ENCODE results near the gene CCL15.
"Not testable (repeated sequence)": the region's sequence is repeated elsewhere in the genome, so short reads cannot be mapped to it uniquely, and the experiment has no call there.

CCL15 gene, protein sequence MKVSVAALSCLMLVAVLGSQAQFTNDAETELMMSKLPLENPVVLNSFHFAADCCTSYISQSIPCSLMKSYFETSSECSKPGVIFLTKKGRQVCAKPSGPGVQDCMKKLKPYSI

DNA sequence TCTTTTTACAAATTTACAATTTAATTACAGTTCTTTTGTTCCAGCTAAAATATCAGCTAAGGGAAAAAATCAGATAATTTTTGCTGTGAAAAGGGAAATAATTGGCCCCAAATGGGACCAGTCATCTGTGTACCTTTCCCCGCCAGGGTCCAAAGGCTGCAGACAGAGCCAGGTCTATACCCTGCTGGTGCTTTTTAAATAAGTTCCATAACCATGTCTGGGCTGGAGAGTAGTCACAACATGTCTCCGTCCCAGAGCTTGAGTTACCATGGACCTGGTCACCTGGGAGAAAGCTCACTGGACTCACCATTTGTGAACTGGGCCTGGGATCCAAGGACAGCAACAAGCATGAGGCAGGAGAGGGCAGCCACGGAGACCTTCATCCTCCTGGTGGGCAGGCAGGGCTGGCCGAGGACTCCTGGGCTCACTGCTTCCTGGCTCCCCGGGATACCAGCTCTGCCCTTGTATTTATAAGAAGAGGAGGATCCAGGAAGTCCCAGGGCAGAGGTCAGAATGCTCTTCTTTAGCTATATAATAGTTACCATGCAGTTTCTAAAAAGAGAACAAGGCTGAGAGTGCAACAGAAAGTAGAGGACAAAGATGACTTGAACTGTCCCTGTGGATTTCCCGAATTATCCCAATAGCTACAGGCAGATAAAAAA is at the start of gene CCL15:
Gene CCL15 (minus strand): TSS at position 444 of the 662 bp plus-strand sequence. CDS start 61 bp downstream, at position 383.
- DNase-seq: no peak

DNA sequence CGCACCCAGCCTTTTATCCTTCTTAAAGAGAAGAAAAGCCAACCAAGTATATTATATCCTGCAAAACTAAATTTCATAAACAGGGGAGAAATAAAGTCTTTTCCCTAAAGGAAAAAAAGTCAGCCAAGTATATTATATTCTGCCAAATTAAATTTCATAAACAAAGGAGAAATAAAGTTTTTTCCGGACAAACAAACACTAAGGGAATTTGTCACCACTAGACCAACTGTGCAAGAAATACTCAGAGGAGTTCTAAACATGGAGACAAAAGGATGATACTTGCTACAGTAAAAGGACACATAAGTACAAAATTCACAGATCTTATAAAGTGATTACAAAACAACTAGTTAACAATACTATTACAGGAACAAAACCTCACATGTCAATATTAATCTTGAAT is 48.3 kb upstream of the CCL15 start:
- DNase-seq: no peak

DNA sequence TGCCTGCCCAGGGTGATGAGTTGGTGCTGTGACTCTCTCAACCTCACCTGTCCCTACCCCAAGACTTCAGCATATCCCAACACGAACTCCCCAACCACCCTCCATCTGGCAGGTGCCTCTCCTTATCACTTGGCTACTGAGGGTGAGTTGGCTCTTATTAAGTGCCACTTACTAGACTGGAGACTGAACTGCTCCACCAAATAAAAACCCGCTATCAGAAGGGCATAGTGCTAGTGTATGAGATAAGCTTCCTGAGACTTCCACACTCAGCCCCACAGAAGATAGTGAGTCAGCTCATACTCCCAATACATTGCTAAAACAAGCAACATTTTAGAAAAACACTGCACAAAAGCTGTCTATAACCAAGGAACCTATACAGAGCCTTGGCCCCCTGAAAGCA is 46.7 kb upstream of the CCL15 start:
- DNase-seq: no peak

DNA sequence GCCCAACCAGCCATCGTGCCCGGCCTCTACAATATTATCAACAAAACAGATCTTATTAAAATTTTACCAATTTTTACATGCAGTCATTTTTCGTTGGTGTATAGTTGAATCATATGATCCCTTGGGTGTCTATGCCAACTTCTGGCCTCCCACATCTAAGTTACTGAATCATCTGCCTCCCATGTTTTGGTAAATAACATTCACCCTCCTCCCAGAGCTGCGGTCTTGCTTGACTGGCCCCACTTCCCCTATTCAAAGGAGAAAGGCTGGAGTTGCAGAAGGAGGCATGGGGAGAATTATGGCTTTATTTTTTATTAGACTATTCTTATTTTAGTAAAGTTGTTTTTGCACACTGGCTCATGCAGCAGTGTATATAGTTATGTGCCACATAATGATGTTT is 34.9 kb upstream of the CCL15 start:
- DNase-seq: no peak

DNA sequence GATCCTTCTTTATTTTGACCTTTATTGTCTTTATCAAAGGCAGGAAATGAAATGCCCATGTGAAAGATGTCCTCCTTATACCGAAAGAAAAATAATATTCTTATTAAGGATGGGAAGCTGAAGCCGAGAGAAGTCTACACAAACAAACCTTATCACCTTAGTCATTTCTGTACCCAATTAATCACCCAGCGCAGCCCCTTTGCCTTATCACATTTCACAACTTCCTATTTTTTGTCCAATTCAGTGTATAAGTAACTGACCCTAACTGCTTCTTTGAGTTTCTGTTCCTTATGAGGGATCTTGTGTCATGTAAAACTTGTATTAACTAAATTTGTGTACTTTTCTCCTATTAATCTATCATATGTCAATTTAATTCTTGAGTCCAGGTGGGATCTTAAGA is 32.8 kb upstream of the CCL15 start:
- DNase-seq: no peak

DNA sequence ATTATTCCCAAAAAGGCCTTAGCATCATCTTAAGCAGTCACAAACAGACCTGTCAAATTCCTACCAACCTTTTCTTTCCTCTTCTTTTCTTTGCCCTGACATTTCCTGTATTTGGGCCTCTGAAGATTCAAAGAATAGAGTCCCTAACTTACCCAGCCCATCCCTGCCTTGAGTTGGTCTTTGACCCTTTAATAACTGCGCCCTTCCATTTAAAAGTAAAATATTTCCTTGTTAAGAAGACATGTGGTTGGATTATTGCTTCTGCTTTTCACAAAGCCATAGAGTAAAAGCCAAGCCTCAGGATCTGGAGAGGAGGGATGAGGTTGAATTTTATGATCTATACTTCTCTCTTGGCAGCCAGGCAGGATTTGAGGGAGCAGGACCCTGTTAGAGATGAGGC is 29.6 kb upstream of the CCL15 start:
- no peak for DNase-seq

DNA sequence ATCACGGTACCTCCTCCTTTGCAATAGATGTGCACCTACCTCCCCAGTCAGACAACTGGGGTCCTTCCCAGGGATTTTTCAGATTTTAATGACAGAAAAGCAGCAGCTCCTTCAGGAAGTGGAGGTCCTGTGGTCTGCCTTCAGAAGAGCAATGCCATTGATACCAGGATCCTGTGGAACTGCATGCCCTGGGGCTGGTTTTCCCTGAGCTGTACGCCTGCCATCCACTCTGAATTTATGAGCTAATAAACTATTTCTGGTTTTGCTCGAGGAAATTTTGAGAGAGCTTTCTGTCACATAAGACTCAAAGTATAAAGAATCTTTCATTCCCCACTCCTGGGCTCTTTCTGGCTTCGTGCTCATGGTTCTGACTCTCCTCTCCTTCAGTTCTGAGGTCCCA is 26.4 kb upstream of the CCL15 start:
- no peak for DNase-seq

DNA sequence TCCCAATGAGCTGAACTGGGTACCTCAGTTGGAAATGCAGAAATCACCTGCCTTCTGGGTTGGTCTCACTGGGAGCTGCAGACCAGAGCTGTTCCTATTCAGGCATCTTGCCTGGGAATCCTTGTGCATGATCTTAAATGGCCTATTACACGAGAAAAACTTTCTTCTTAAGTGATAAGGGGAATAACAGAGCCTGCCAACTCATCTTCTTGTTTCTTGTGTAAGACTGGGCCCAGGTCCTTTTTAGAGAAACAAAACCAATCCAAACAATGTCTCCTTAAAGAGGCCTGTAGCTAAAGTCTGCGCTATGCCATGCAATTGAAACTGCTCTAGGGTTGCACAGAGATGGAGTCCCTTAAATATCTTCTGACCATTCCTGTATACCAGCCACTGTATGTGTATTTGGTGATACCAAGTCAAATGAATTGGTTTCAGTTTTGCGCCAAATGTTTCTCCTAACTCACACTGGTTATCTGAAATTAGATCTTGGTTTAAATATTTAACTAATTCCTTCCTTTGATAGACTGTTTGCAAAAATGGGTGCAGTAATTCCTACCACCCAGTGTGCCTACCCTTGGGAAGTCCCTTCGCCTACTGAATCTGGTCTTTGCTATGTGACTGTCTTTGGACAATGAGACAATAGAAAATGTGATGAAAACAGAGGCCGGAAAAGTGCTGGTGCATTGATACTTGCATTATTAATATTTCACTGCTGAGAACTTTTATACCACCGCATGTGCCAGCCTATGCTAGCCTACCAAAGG is 22.9 kb upstream of the CCL15 start:
- no peak for DNase-seq

DNA sequence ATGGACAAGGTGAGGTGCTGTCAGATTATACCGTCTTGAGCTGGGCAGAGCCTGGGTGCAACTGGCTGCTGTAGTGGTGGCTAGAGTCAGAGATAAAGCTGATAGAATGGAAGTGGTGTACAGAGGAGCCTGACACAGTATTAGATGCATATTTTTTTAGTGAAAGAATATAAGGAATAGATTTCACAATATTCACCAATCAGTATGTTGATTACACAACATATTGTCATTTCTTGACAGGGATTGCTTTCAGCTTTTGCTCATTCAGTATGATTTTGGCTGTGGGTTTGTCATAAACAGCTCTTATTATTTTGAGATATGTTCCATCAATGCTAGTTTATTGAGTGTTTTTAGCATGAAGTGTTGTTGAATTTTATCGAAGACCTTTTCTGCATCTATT is 18.1 kb upstream of the CCL15 start:
- DNase-seq: no peak

DNA sequence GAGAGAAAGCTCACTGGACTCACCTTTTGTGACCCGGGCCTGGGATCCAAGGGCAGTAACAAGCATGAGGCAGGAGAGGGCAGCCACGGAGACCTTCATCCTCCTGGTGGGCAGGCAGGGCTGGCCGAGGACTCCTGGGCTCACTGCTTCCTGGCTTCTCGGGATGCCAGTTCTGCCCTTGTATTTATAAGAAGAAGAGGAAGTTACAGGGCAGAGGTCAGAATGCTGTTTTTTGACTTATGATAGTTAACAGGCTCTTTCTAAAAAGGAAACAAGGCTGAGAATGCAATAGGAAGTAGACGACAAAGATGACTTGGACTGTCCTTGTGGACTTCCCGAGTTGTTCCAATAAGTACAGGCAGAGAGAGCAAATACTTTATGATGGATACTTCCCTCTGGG is 16.4 kb upstream of the CCL15 start, which contains the start of gene CCL23:
Gene CCL23 (minus strand): TSS at position 174 of the 400 bp plus-strand sequence. CDS start 75 bp downstream, at position 99.
- DNase-seq: no peak

DNA sequence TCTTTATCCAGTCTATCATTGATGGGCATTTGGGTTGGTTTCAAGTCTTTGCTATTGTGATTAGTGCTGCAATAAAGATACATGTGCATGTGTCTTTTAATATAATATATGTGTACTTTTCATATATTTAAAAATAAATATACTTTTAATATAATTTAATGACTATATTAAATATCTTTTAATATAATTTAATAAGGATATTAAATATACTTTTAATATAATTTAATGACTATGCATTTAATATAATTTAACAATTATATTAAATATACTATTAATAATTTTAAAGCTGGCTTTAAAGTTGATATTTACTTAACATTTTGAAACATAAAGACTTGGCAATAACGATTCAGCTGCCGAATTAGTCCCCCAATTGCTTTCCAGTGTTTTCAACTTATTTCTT is 15.2 kb upstream of the CCL15 start:
- no peak for DNase-seq

DNA sequence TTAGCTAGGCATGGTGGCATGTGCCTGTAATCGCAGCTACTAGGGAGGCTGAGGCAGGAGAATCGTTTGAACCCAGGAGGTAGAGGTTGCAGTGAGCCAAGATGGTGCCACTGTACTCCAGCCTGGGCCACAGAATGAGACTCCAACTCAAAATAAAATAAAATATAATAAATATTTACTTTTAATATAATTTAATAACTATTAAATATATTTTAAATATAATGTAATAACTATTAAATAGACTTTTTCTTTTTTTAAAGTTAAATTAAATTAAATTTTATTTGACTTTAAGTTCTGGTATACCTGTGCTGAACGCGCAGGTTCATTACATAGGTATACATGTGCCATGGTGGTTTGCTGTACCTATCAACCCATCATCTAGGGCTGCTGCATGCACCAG is 14.5 kb upstream of the CCL15 start:
- not testable (repeated sequence) for DNase-seq

DNA sequence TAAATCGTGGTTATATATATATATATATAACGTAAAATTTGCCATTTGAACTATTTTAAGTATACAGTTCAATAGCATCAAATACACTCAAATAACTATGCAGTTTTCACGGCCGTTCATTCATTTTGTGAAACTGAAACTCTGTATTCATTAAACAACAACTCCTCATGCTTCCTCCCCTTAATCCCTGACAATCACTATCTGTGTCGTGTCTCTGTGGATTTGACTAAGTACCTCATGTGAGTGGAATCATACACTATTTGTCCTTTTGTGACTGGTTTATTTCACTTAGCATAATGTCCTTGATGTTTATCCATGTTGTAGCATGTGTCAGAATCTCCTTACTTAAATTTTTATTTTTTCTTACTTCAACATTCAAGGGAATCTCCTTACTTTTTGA is 13.6 kb upstream of the CCL15 start:
- DNase-seq: no peak

DNA sequence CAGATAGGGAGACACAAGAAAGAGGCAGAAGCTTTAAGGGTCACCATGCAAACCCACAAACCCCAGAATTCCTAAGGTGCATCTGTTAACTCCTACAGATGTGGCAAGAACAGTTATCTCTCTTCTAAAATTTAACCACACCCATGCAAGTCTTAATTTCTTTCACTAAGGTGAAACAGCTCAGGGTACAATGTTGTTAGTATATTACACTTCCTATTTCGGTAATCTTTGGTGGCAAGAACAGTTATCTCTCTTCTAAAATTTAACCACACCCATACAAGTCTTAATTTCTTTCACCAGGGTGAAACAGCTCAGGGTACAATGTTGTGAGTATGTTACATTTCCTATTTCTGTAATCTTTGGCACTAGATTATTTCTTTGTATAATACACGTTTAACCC is 9.8 kb upstream of the CCL15 start:
- no peak for DNase-seq

DNA sequence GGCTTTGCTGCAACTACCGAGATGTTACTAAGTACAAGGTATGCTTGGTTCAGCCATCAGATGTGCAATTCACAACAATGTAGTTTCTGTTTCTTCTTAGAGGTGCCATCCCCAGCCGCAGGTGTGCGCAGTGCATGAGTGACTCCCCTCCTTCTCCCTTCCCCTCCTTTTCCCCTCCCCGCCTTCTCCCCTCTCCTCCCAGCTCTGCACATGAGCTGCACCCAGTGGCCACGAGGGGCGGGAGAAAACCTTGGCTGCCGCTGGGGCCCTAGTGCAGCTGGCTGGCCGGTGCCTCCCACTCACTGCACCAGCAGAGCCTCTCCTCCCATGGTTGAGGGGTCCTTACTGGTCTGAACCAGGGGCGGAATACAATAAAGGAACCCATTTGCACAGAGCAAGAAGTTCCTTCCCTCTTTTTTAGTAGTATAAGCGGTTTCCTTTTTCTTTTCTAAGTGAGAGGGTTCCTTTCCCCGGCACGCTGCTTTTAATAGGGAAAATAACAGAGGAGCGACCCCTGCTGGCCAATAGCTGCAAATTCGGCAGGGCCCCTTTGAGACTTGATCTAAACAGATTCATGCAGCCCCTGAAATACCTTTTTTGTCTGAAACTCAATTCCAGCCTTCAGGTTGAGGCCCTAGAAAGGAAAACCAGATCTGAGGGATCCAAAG is 7.8 kb upstream of the CCL15 start:
- DNase-seq: no peak

DNA sequence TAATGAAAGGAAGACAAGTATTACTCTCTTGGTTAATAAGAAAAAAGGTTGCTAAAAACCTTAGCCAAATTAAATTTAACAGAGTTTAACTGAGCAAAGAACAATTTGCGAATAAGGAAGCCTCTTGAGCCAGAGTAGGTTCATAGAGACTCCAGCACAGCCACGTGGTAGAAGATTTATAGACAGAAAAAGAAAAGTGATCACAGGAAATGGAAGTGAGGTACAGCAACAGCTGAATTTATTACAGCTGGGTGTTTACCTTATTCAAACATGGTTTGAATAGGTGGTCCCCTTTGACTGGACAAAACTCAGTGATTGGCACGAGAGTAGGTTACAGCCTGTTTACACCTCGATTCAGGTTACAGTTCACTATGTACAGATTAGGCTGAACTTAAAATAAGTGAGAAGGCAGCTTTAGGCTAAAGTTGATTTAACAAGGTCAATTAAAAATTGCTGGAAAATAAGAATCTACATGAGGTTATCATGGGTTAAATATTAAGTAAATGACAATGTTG is 3.3 kb upstream of the CCL15 start:
- DNase-seq: no peak

DNA sequence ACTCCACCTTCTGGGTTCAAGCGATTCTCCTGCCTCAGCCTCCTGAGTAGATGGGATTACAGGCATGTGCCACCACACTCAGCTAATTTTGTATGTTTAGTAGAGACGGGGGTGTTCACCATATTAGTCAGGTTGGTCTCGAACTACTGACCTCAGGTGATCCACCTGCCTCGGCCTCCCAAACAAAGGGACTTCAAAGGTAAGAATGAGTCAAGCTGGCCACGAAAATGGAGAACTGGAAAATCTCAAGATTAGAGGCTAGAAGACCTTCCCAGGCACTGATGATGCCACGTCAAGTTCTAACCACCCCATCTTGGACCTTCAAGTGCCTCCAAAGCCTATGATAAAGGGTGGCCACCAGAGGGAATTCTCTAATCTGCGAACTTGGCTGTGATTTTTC is 1.3 kb upstream of the CCL15 start:
- DNase-seq: no peak

DNA sequence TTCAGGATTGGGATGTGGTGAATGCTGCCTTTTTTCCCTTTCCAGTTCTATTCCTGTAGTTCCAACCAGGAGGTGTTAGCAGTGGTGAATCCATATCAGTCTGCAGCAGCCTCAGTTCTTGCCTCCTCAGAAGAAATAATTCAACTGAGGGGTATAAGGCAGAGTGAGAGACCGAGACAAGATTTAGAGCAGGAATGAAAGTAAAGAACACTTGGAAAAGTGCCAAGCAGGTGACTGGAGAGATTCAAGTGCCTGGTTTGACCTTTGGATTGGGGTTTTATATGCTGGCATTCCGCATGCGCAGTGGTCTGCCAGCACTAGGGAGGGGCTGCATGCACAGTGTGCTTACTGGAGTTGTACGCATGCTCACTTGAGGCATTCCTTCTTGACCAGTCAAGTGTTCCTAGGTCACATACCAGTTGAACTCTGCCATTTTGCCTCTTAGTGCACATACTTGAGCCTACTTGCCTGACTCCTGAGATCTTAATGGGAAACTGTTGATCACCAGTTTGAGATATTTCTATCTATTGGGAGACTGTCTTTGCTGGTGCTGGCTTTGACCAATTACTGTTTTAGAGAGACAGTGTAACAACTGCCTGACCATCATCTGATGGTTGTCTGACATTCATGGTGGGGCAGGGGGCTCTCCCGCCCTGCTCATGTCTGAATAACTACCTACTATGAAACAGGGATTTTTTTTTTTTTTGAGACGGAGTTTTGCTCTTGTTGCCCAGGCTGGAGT is 680 bp upstream of the CCL15 start:
- no peak for DNase-seq

DNA sequence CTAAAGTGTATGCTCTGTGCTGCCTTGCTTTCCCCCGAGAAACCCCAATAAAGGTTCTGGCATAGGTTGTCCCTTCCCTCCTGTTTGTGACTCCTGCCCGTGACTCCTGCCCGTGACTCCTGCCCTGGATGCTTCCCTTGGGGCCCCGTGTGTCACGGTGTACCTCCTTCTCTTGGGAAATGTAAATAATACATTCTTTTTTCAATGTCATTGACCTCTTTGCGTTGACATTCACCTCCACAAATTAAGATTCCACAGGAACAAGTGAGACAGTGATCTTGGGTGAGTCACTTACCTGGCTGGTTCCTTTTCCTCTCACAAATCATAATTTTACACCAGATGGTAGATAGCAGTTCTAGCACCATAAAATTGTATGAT is 632 bp downstream of the CCL15 start:
- DNase-seq: no peak

DNA sequence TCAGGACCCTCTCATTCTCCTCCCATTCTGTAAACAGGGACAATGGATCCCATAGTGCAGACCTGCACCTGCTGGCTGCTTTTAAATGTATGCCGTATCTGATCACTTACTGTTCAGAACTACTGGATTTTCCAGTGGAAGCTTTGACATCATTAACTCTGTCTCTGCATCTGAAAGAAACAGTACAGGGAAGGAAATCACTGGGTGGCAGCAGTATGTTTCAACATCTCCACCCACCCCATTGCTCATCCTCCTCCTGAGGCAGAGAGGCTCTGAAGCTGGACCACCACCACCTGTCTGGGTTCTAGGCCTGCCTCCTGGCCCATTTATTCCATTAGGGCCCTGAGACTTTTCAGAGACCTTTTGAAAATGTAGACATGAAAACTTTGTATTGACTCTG is 2.6 kb downstream of the CCL15 start:
- DNase-seq: no peak

DNA sequence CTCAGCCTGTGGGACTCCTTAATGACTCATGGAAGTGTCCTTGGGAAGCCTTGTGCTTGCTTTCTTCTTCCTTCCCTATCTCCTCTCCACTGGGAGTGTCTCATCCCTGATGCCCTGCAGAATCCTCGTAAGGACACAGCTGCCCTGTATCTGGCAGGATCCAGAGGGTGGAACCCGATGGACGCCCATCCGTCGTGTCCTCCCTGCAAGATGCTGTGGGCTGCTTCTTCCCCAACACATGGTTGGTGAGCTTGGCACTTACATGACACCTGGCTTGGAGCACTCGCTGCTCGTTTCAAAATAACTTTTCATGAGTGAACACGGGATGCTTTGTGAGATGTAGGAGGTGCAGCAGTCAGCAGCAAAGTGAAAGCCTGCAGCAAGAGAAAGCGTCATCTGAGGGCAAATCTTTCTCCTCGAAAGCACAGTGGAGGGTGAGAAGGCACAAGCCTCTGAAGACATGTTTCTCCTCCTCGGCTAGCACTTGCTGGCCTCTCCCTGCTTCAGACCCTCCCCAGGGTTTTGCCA is 3.3 kb downstream of the CCL15 start:
- no peak for DNase-seq

DNA sequence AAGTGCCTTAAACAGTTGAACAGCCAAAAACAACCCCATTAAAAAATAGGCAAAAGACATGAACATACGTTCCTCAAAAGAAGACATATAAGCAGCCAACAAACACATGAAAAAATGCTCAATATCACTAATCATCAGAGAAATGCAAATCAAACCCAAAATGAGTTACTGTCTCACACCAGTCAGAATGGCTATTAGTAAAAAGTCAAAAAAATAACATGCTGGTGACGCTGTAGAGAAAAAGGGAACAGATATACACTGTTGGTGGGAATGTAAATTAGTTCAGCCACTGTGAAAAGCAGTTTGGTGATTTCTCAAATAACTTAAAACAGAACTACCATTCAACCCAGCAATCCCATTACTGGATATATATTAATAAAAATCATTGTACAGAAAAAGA is 6.0 kb downstream of the CCL15 start:
- not testable (repeated sequence) for DNase-seq

DNA sequence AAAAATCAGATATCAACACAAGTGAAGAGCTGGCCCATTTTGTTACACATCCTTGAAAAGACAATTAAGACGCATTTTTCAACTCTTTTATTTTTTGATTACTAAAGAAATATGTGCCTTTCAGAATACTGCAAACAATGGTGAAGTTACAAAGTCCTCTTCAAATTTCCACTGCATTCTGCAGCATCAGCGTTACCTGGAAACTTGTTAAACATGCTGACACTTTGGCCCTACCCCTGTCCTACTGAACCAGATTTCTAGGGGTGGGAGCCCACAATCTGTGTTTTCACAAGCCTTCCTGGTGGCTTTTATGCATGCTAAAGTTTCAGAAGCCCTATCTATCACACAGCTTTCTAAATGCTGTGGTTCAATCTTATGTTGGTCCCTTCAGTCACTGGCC is 10.3 kb downstream of the CCL15 start:
- DNase-seq: no peak

Measured in activated CD8-positive, alpha-beta memory T cell treated with anti-CD3 and anti-CD28 coated beads, Interleukin-2, amount 50 U/mL, for 4 hours (primary cell).